ENCODE results near the gene CFAP57.

The CFAP57 gene

GRCh38 chr1:43174873-43175272 lies 2.7 kb downstream of the CFAP57 start:
- H3K36me3 ChIP-seq (ENCODE audit: control insufficient read depth in 1 of 2, insufficient read depth in 2 of 2, low read length in 2 of 2) = peaks cover 0 to 5% of the 10 kb centered on the region in 2 donors
- no peak overlapping the region for H3K27ac ChIP-seq (ENCODE audit: low read length)
- H3K4me1 ChIP-seq (ENCODE audit: control insufficient read depth in 1 of 2, insufficient read depth in 2 of 2, low read length in 2 of 2) = peaks cover 9 to 12% of the 10 kb centered on the region in 2 donors
- no peaks in the 10 kb centered on the region for H3K9me3 ChIP-seq (ENCODE audit: control insufficient read depth in 1 of 2, low read length in 2 of 2)
- no peaks in the 10 kb centered on the region for H3K27me3 ChIP-seq (ENCODE audit: low read depth, low read length)
- H3K4me3 ChIP-seq (ENCODE audit: low read depth in 1 of 2, low read length in 2 of 2) = no peak overlapping the region

GRCh38 chr1:43177691-43178090 lies 5.6 kb downstream of the CFAP57 start:
- no peaks in the 10 kb centered on the region for H3K27me3 ChIP-seq (ENCODE audit: low read depth, low read length)
- no peak overlapping the region for H3K27ac ChIP-seq (ENCODE audit: low read length)
- H3K4me1 ChIP-seq (ENCODE audit: control insufficient read depth in 1 of 2, insufficient read depth in 2 of 2, low read length in 2 of 2) = peaks cover 0 to 2% of the 10 kb centered on the region in 2 donors

GRCh38 chr1:43184388-43184787 lies 12.3 kb downstream of the CFAP57 start:
- Histone ChIP-seq H3K36me3 (ENCODE audit: control insufficient read depth in 1 of 2, insufficient read depth in 2 of 2, low read length in 2 of 2) (no peaks in the 10 kb centered on the region), H3K4me3 (ENCODE audit: low read depth in 1 of 2, low read length in 2 of 2) (no peak overlapping the region), H3K27me3 (ENCODE audit: low read depth, low read length) (no peaks in the 10 kb centered on the region), H3K27ac (ENCODE audit: low read length) (no peak overlapping the region), H3K9me3 (ENCODE audit: control insufficient read depth in 1 of 2, low read length in 2 of 2) (no peaks in the 10 kb centered on the region), H3K4me1 (ENCODE audit: control insufficient read depth in 1 of 2, insufficient read depth in 2 of 2, low read length in 2 of 2) (no peaks in the 10 kb centered on the region)

More at GRCh38 chr1:43177691-43178090, 5.6 kb downstream of the CFAP57 start:
- Histone ChIP-seq H3K4me3 (ENCODE audit: low read depth in 1 of 2, low read length in 2 of 2) (no peak overlapping the region), H3K36me3 (ENCODE audit: control insufficient read depth in 1 of 2, insufficient read depth in 2 of 2, low read length in 2 of 2) (no peaks in the 10 kb centered on the region), H3K9me3 (ENCODE audit: control insufficient read depth in 1 of 2, low read length in 2 of 2) (no peaks in the 10 kb centered on the region)

GRCh38 chr1:43184995-43185394 lies 12.9 kb downstream of the CFAP57 start:
- no peak overlapping the region for H3K4me3 ChIP-seq (ENCODE audit: low read depth in 1 of 2, low read length in 2 of 2)
- H3K27ac ChIP-seq (ENCODE audit: low read length) = no peak overlapping the region
- no peaks in the 10 kb centered on the region for H3K9me3 ChIP-seq (ENCODE audit: control insufficient read depth in 1 of 2, low read length in 2 of 2)
- H3K4me1 ChIP-seq (ENCODE audit: control insufficient read depth in 1 of 2, insufficient read depth in 2 of 2, low read length in 2 of 2) = no peaks in the 10 kb centered on the region
- no peaks in the 10 kb centered on the region for H3K27me3 ChIP-seq (ENCODE audit: low read depth, low read length)
- H3K36me3 ChIP-seq (ENCODE audit: control insufficient read depth in 1 of 2, insufficient read depth in 2 of 2, low read length in 2 of 2) = no peaks in the 10 kb centered on the region

GRCh38 chr1:43188106-43188505 lies 16.0 kb downstream of the CFAP57 start:
- Histone ChIP-seq H3K36me3 (ENCODE audit: control insufficient read depth in 1 of 2, insufficient read depth in 2 of 2, low read length in 2 of 2) (no peaks in the 10 kb centered on the region), H3K9me3 (ENCODE audit: control insufficient read depth in 1 of 2, low read length in 2 of 2) (peaks cover 0 to 2% of the 10 kb centered on the region in 2 donors), H3K4me1 (ENCODE audit: control insufficient read depth in 1 of 2, insufficient read depth in 2 of 2, low read length in 2 of 2) (no peaks in the 10 kb centered on the region), H3K4me3 (ENCODE audit: low read depth in 1 of 2, low read length in 2 of 2) (no peak overlapping the region), H3K27me3 (ENCODE audit: low read depth, low read length) (no peaks in the 10 kb centered on the region), H3K27ac (ENCODE audit: low read length) (no peak overlapping the region)

- H3K9me3 ChIP-seq (ENCODE audit: control insufficient read depth in 1 of 2, low read length in 2 of 2) = peaks cover 0 to 2% of the 10 kb centered on the region in 2 donors
- H3K4me1 ChIP-seq (ENCODE audit: control insufficient read depth in 1 of 2, insufficient read depth in 2 of 2, low read length in 2 of 2) = no peaks in the 10 kb centered on the region
- H3K27ac ChIP-seq (ENCODE audit: low read length) = no peak overlapping the region
- no peaks in the 10 kb centered on the region for H3K27me3 ChIP-seq (ENCODE audit: low read depth, low read length)
- H3K4me3 ChIP-seq (ENCODE audit: low read depth in 1 of 2, low read length in 2 of 2) = no peak overlapping the region
- H3K36me3 ChIP-seq (ENCODE audit: control insufficient read depth in 1 of 2, insufficient read depth in 2 of 2, low read length in 2 of 2) = no peaks in the 10 kb centered on the region
Observed at GRCh38 chr1:43194509-43194908, 22.4 kb downstream of the CFAP57 start.

GRCh38 chr1:43197343-43198127 lies 25.4 kb downstream of the CFAP57 start:
- Histone ChIP-seq H3K27ac (ENCODE audit: low read length) (no peak overlapping the region), H3K4me1 (ENCODE audit: control insufficient read depth in 1 of 2, insufficient read depth in 2 of 2, low read length in 2 of 2) (no peaks in the 10 kb centered on the region), H3K36me3 (ENCODE audit: control insufficient read depth in 1 of 2, insufficient read depth in 2 of 2, low read length in 2 of 2) (no peaks in the 10 kb centered on the region), H3K9me3 (ENCODE audit: control insufficient read depth in 1 of 2, low read length in 2 of 2) (no peaks in the 10 kb centered on the region), H3K4me3 (ENCODE audit: low read depth in 1 of 2, low read length in 2 of 2) (no peak overlapping the region), H3K27me3 (ENCODE audit: low read depth, low read length) (no peaks in the 10 kb centered on the region)

GRCh38 chr1:43199093-43199726 lies 27.1 kb downstream of the CFAP57 start:
- H3K4me1 ChIP-seq (ENCODE audit: control insufficient read depth in 1 of 2, insufficient read depth in 2 of 2, low read length in 2 of 2) = no peaks in the 10 kb centered on the region
- no peak overlapping the region for H3K4me3 ChIP-seq (ENCODE audit: low read depth in 1 of 2, low read length in 2 of 2)
- H3K36me3 ChIP-seq (ENCODE audit: control insufficient read depth in 1 of 2, insufficient read depth in 2 of 2, low read length in 2 of 2) = no peaks in the 10 kb centered on the region
- no peak overlapping the region for H3K27ac ChIP-seq (ENCODE audit: low read length)
- no peaks in the 10 kb centered on the region for H3K27me3 ChIP-seq (ENCODE audit: low read depth, low read length)
- H3K9me3 ChIP-seq (ENCODE audit: control insufficient read depth in 1 of 2, low read length in 2 of 2) = no peaks in the 10 kb centered on the region

GRCh38 chr1:43203859-43204258 lies 31.7 kb downstream of the CFAP57 start:
- H3K9me3 ChIP-seq (ENCODE audit: control insufficient read depth in 1 of 2, low read length in 2 of 2) = no peaks in the 10 kb centered on the region
- no peaks in the 10 kb centered on the region for H3K36me3 ChIP-seq (ENCODE audit: control insufficient read depth in 1 of 2, insufficient read depth in 2 of 2, low read length in 2 of 2)
- no peak overlapping the region for H3K4me3 ChIP-seq (ENCODE audit: low read depth in 1 of 2, low read length in 2 of 2)
- no peak overlapping the region for H3K27ac ChIP-seq (ENCODE audit: low read length)
- H3K4me1 ChIP-seq (ENCODE audit: control insufficient read depth in 1 of 2, insufficient read depth in 2 of 2, low read length in 2 of 2) = peaks cover 6 to 9% of the 10 kb centered on the region in 2 donors
- no peaks in the 10 kb centered on the region for H3K27me3 ChIP-seq (ENCODE audit: low read depth, low read length)

- Histone ChIP-seq H3K4me1 (ENCODE audit: control insufficient read depth in 1 of 2, insufficient read depth in 2 of 2, low read length in 2 of 2) (peaks cover 6 to 9% of the 10 kb centered on the region in 2 donors), H3K36me3 (ENCODE audit: control insufficient read depth in 1 of 2, insufficient read depth in 2 of 2, low read length in 2 of 2) (no peaks in the 10 kb centered on the region), H3K4me3 (ENCODE audit: low read depth in 1 of 2, low read length in 2 of 2) (no peak overlapping the region), H3K9me3 (ENCODE audit: control insufficient read depth in 1 of 2, low read length in 2 of 2) (no peaks in the 10 kb centered on the region), H3K27me3 (ENCODE audit: low read depth, low read length) (no peaks in the 10 kb centered on the region), H3K27ac (ENCODE audit: low read length) (no peak overlapping the region)
Observed at GRCh38 chr1:43204394-43204793, 32.3 kb downstream of the CFAP57 start.

GRCh38 chr1:43205671-43206070 lies 33.5 kb downstream of the CFAP57 start:
- Histone ChIP-seq H3K27me3 (ENCODE audit: low read depth, low read length) (no peaks in the 10 kb centered on the region), H3K9me3 (ENCODE audit: control insufficient read depth in 1 of 2, low read length in 2 of 2) (no peaks in the 10 kb centered on the region), H3K36me3 (ENCODE audit: control insufficient read depth in 1 of 2, insufficient read depth in 2 of 2, low read length in 2 of 2) (no peaks in the 10 kb centered on the region), H3K27ac (ENCODE audit: low read length) (no peak overlapping the region), H3K4me3 (ENCODE audit: low read depth in 1 of 2, low read length in 2 of 2) (no peak overlapping the region), H3K4me1 (ENCODE audit: control insufficient read depth in 1 of 2, insufficient read depth in 2 of 2, low read length in 2 of 2) (peaks cover 6 to 9% of the 10 kb centered on the region in 2 donors)
